Aorta (tissue), 5 donors: ENCODE measurements around the gene NT5DC2. TPM values are rescaled to one million over a fixed set of nuclear protein-coding genes. Genes with fewer than 3 reads are reported as not detected.

Experiments
- ATAC-seq: fragments of 200-7000 bp; cut with Tn5 transposase; one replicate; pipeline ENCODE4 v1.9.1; 2022; ENCODE audit warnings: moderate library complexity; ENCODE audit not compliant: low FRiP score
- DNase-seq, 2 donors: peaks; one replicate each; pipeline ENCODE4 v3.0.0-alpha.2; 2020
- H3K27ac ChIP-seq, 2 donors: one replicate each; pipeline ENCODE4 v1.5.1; 2013; ENCODE audit warnings: low read length in 2 of 2, mild to moderate bottlenecking in 2 of 2, moderate library complexity in 2 of 2, control low read depth in 1 of 2, inconsistent platforms in 1 of 2, low read depth in 1 of 2
- H3K27me3 ChIP-seq, 2 donors: one replicate each; pipeline ENCODE4 v1.6.1; 2013; ENCODE audit warnings: control low read depth in 1 of 2, low read length in 1 of 2, mild to moderate bottlenecking in 1 of 2, moderate library complexity in 1 of 2; ENCODE audit not compliant: insufficient read depth in 2 of 2, control insufficient read depth in 1 of 2
- H3K36me3 ChIP-seq, 2 donors: one replicate each; pipeline ENCODE4 v1.6.1; 2013; ENCODE audit warnings: control low read depth in 1 of 2, low read length in 1 of 2, mild to moderate bottlenecking in 1 of 2; ENCODE audit not compliant: insufficient read depth in 2 of 2, control insufficient read depth in 1 of 2
- H3K4me1 ChIP-seq, 2 donors: one replicate each; pipeline ENCODE4 v1.6.1; 2013; ENCODE audit warnings: low read length in 2 of 2, control low read depth in 1 of 2, mild to moderate bottlenecking in 1 of 2, moderate library complexity in 1 of 2; ENCODE audit not compliant: insufficient read depth in 2 of 2, control insufficient read depth in 1 of 2
- H3K4me3 ChIP-seq, 2 donors: one replicate each; pipeline ENCODE4 v1.5.1; 2013; ENCODE audit warnings: low read length in 2 of 2, control low read depth in 1 of 2, mild to moderate bottlenecking in 1 of 2
- H3K9me3 ChIP-seq: one replicate; pipeline ENCODE4 v1.6.1; 2013; ENCODE audit warnings: mild to moderate bottlenecking, low read length; ENCODE audit not compliant: control insufficient read depth
- WGBS, 2 donors: extraction: QIAGEN DNeasy Blood & Tissue Kit; methylation state at CpG; one replicate each; pipeline ENCODE4 v1.1.7; 2013; 5-methylcytosine and 5-hydroxymethylcytosine counted together
- intact Hi-C, 2 donors: fragments of 100-400 bp; cut with DNase I; formaldehyde crosslinking; loops; one replicate each; pipeline versions ENCODE4 v1.14.2 to v1.15.0; 2022
- polyA plus RNA-seq, 2 donors: library from polyadenylated mRNA; stranded (reverse); fragments of 200-250 nt; gene quantifications; one replicate each; pipeline ENCODE4 v1.2.3, GENCODE V29; 2013
- total RNA-seq, 2 donors: library from RNA; stranded (reverse); fragmentation: NEBNext Ultra II Directional; extraction: Animal tissue kit (Norgen Biotek cat#: 25700); gene quantifications; one replicate each; pipeline ENCODE4 v1.2.1, GENCODE V29; 2021
- donor health status: healthy with polysubstance abuse.
- donor health status: Bipolar disorder and iron deficiency.
- donor health status: DM: no; HTN: no; CAD: no.
- donor health status: DM: no; HTN: no; CAD: no.
- donor health status: DM: yes; HTN: yes; CAD: no.

The NT5DC2 gene
- total and polyA plus RNA-seq, 4 donors, result 29.6 to 148 (median 39.6) TPM

DNA sequence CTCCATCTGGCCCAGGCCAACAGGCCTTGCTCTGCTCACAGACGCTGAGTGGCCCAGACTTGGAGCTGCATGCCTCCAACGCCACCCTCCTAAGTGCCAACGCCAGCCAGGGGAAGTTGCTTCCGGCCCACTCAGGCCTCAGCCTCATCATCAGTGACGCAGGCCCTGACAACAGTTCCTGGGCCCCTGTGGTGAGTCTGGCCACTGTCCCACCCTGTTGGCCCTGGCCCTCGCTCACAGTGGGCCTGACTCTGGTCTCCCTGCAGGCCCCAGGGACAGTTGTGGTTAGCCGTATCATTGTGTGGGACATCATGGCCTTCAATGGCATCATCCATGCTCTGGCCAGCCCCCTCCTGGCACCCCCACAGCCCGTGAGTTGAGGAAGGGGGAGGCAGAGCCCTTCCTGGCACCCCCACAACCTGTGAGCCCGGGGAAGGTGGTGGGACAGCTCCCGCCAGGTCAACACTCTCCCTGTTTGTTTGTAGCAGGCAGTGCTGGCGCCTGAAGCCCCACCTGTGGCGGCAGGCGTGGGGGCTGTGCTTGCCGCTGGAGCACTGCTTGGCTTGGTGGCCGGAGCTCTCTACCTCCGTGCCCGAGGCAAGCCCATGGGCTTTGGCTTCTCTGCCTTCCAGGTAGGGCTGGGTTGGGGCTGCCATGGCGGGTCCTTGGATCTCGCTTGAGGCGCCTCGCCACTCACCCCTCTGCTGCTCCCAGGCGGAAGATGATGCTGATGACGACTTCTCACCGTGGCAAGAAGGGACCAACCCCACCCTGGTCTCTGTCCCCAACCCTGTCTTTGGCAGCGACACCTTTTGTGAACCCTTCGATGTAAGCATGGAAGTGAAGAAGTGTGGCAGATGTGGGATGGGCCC is 10.0 kb downstream of the NT5DC2 start:
- Histone ChIP-seq H3K27ac (no peak overlapping the region), H3K4me1 (no peaks in the 10 kb centered on the region), H3K36me3 (no peaks in the 10 kb centered on the region), H3K27me3 (no peaks in the 10 kb centered on the region), H3K4me3 (no peak overlapping the region), H3K9me3 (no peaks in the 10 kb centered on the region)
- peak; percentile 48 to 73 for DNase-seq
- intact Hi-C loops, result no loop called here
- 97% methylated on average over 26 of the region's 26 CpGs for WGBS, 2 donors
- ATAC-seq, result no peak

- Histone ChIP-seq H3K9me3 (no peaks in the 10 kb centered on the region), H3K27ac (no peak overlapping the region), H3K4me3 (no peak overlapping the region), H3K27me3 (no peaks in the 10 kb centered on the region), H3K36me3 (no peaks in the 10 kb centered on the region), H3K4me1 (no peaks in the 10 kb centered on the region)
- DNase-seq (peak; percentile 31 to 68), ATAC-seq (no peak)
- WGBS, 2 donors, result 93% methylated on average over 14 of the region's 14 CpGs
- intact Hi-C loops, result no loop called here
Observed at GRCh38 chr3:52522651-52523251, 10.9 kb downstream of the NT5DC2 start.

DNA sequence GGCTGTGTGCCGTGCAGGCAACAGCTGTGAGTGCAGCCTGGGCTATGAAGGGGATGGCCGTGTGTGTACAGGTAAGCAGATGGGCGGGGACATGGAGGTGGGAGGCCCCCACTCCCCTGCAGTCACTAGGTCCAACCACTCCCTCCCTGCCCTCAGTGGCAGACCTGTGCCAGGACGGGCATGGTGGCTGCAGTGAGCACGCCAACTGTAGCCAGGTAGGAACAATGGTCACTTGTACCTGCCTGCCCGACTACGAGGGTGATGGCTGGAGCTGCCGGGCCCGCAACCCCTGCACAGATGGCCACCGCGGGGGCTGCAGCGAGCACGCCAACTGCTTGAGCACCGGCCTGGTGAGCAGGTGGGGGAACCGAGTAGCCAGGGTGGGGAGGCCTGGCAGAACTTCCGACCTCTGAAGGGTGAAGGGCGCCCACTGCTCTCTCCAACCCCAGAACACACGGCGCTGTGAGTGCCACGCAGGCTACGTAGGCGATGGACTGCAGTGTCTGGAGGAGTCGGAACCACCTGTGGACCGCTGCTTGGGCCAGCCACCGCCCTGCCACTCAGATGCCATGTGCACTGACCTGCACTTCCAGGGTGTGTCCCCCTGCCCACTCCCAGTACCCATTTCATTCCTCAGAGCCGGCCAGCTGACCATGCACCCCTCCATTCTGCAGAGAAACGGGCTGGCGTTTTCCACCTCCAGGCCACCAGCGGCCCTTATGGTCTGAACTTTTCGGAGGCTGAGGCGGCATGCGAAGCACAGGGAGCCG is 11.6 kb downstream of the NT5DC2 start:
- no peaks in the 10 kb centered on the region for H3K4me1 ChIP-seq
- H3K36me3 ChIP-seq, result no peaks in the 10 kb centered on the region
- DNase-seq (peak; percentile 43 to 74), ATAC-seq (no peak)
- H3K9me3 ChIP-seq, result no peaks in the 10 kb centered on the region
- H3K27ac ChIP-seq, result no peak overlapping the region
- H3K4me3 ChIP-seq, result no peak overlapping the region
- no peaks in the 10 kb centered on the region for H3K27me3 ChIP-seq
- 93 to 95% methylated on average over 33 of the region's 33 CpGs for whole genome bisulfite sequencing, 2 donors
- intact Hi-C loops, result no loop called here

GRCh38 chr3:52521488-52521824 is 12.2 kb downstream of the NT5DC2 start:
- Histone ChIP-seq H3K9me3 (no peaks in the 10 kb centered on the region), H3K27me3 (no peaks in the 10 kb centered on the region), H3K36me3 (no peaks in the 10 kb centered on the region), H3K27ac (no peak overlapping the region), H3K4me1 (no peaks in the 10 kb centered on the region), H3K4me3 (no peak overlapping the region)
- ATAC-seq (no peak), DNase-seq (peak; percentile 46 to 53)
- WGBS, 2 donors, result 88 to 90% methylated on average over 8 of the region's 8 CpGs
- intact Hi-C loops, result no loop called here

- WGBS, 2 donors, result 91% methylated on average over 20 of the region's 20 CpGs
- Histone ChIP-seq H3K4me1 (no peaks in the 10 kb centered on the region), H3K27ac (no peak overlapping the region), H3K27me3 (no peaks in the 10 kb centered on the region), H3K4me3 (no peak overlapping the region), H3K9me3 (no peaks in the 10 kb centered on the region), H3K36me3 (no peaks in the 10 kb centered on the region)
- intact Hi-C loops, result no loop called here
- no peak for ATAC-seq
- peak in 1 of 2 donors; percentile 35 for DNase-seq
Observed at GRCh38 chr3:52520716-52521487, 12.8 kb downstream of the NT5DC2 start.

- intact Hi-C loops, result no loop called here
- no peaks in the 10 kb centered on the region for H3K36me3 ChIP-seq
Observed at GRCh38 chr3:52520141-52520667, 13.5 kb downstream of the NT5DC2 start.

GRCh38 chr3:52519445-52520140 is 14.1 kb downstream of the NT5DC2 start:
- Histone ChIP-seq H3K9me3 (no peaks in the 10 kb centered on the region), H3K27ac (no peak overlapping the region), H3K27me3 (no peaks in the 10 kb centered on the region), H3K36me3 (no peaks in the 10 kb centered on the region), H3K4me1 (no peaks in the 10 kb centered on the region), H3K4me3 (no peak overlapping the region)
- intact Hi-C loops, result no loop called here
- WGBS, 2 donors, result 92 to 93% methylated on average over 22 of the region's 22 CpGs
- no peak for ATAC-seq
- no peak for DNase-seq

More at GRCh38 chr3:52520141-52520667, 13.5 kb downstream of the NT5DC2 start:
- Histone ChIP-seq H3K4me3 (no peak overlapping the region), H3K27me3 (no peaks in the 10 kb centered on the region), H3K4me1 (no peaks in the 10 kb centered on the region), H3K9me3 (no peaks in the 10 kb centered on the region), H3K27ac (no peak overlapping the region)
- DNase-seq (no peak), ATAC-seq (no peak)
- 96 to 98% methylated on average over 14 of the region's 14 CpGs for WGBS, 2 donors
